DND-41 (cell line): ENCODE results near the gene PLA2G15.

Experiments used
- CTCF ChIP-seq: IDR thresholded peaks from 2 replicates; pipeline ENCODE4 v1.5.1; 2012; ENCODE audit warnings: borderline replicate concordance, low read length, moderate library complexity, mild to moderate bottlenecking; ENCODE audit not compliant: poor library complexity, severe bottlenecking; ENCODE audit errors: extremely low read depth
- EZH2 ChIP-seq: IDR thresholded peaks from 3 replicates; pipeline ENCODE4 v1.6.1; 2012; ENCODE audit warnings: borderline replicate concordance, low read depth, mild to moderate bottlenecking, moderate library complexity, low read length, inconsistent platforms; ENCODE audit not compliant: severe bottlenecking

DNA sequence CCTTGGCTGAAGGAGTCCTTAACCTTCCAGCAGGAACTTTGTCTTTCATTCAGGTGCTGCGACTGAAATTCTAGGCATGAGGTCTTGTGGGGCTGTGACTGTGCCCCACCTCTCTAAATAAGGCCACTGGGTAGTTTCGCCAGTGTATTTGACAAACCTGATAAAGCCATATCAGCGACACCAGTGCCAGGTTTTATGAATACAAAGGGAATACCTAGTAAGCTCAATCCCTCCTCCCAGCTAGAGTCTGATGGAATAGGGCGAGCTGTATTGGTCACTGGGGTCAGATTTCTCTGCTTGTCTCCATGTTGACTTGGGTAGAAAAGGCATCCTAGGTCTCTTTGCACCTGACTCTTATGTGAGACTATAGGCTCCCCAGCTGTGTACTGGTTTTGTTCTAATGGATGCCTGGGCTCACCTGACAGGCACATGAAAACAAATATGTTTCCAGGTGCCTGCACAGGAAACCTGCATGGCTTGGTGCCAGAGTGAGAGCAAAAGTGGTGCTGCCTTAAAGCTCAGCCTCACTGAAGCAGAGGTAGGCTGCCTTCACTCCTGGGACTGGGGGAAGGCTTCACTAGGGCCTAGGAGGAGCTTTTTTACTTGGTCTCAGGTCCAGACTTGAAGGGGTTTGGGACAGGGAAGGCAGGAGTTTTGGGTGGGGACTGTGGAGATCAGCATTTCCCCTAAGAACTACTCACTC, 27.5 kb downstream of the PLA2G15 start:
- TF ChIP-seq CTCF, result no peak
- no peak for TF ChIP-seq EZH2
